GM23338 (cell line): ENCODE data around the gene TEKT3.

Experiments used
- CTCF ChIP-seq, 2 experiments: fragments of 200-600 bp in 1 of 2; sonication (generic) in 1 of 2; conservative IDR thresholded peaks; 2 replicates each; pipeline versions ENCODE4 v1.5.1 to v1.6.1; 2016 to 2017; ENCODE audit warnings: antibody characterized with exemption in 2 of 2, low read depth in 2 of 2, mild to moderate bottlenecking in 2 of 2, moderate library complexity in 1 of 2
- POLR2AphosphoS5 ChIP-seq: IDR thresholded peaks from 2 replicates; pipeline ENCODE4 v1.6.1; 2016; ENCODE audit warnings: antibody characterized with exemption, low read depth

GRCh38 chr17:15266325-15267125 lies 74.9 kb downstream of the TEKT3 start:
- TF ChIP-seq POLR2AphosphoS5 (no peak), CTCF (conservative IDR thresholded peaks at IDR 0.05; ENCODE audit: low read depth in 2 of 2) (no peak)
